Mesenchymal stem cell (in vitro differentiated cells and primary cell): ENCODE data around the gene PLK3.
"Not testable (repeated sequence)": the region's sequence is repeated elsewhere in the genome, so short reads cannot be mapped to it uniquely, and the experiment has no call there.

ENCODE experiments used
- DNase-seq: peaks from one replicate; pipeline ENCODE4 v3.0.0-alpha.2; 2013
- H2AFZ ChIP-seq: one replicate; pipeline ENCODE4 v1.6.1; 2013; ENCODE audit warnings: low read depth, mild to moderate bottlenecking, control low read depth, inconsistent platforms, low read length, moderate library complexity
- H2AK5ac ChIP-seq: 2 replicates; pipeline ENCODE4 v1.6.1; 2013; ENCODE audit warnings: low read length, moderate library complexity, mild to moderate bottlenecking, inconsistent platforms; ENCODE audit not compliant: severe bottlenecking
- H2BK120ac ChIP-seq: one replicate; pipeline ENCODE4 v1.6.1; 2013; ENCODE audit warnings: low read depth, mild to moderate bottlenecking, inconsistent platforms, low read length, moderate library complexity
- H2BK12ac ChIP-seq, 2 experiments: one replicate each; pipeline ENCODE4 v1.6.1; 2013; ENCODE audit warnings: inconsistent platforms in 2 of 2, low read length in 2 of 2, mild to moderate bottlenecking in 2 of 2, moderate library complexity in 2 of 2, control low read depth in 1 of 2
- H2BK15ac ChIP-seq: one replicate; pipeline ENCODE4 v1.6.1; 2013; ENCODE audit warnings: mild to moderate bottlenecking, low read depth, inconsistent platforms; ENCODE audit not compliant: poor library complexity, severe bottlenecking
- H2BK5ac ChIP-seq: 2 replicates; pipeline ENCODE4 v1.6.1; 2013; ENCODE audit warnings: low read depth, mild to moderate bottlenecking, low read length, control low read depth, inconsistent platforms; ENCODE audit not compliant: poor library complexity, severe bottlenecking
- H3K14ac ChIP-seq, 2 experiments: one replicate each; pipeline ENCODE4 v1.6.1; 2013; ENCODE audit warnings: inconsistent platforms in 2 of 2, low read length in 2 of 2, control low read depth in 1 of 2, mild to moderate bottlenecking in 1 of 2, moderate library complexity in 1 of 2
- H3K18ac ChIP-seq, 2 experiments: one replicate each; pipeline ENCODE4 v1.6.1; 2013; ENCODE audit warnings: inconsistent platforms in 2 of 2, low read length in 2 of 2, control low read depth in 1 of 2, low read depth in 1 of 2, mild to moderate bottlenecking in 1 of 2
- H3K23ac ChIP-seq, 2 experiments: one replicate each; pipeline ENCODE4 v1.6.1; 2013; ENCODE audit warnings: inconsistent platforms in 2 of 2, low read length in 2 of 2, mild to moderate bottlenecking in 2 of 2, moderate library complexity in 2 of 2, control low read depth in 1 of 2
- H3K27ac ChIP-seq: 2 replicates; pipeline ENCODE4 v1.5.1; 2013; ENCODE audit warnings: mild to moderate bottlenecking, moderate library complexity, low read length, control low read depth, inconsistent platforms; ENCODE audit not compliant: poor library complexity, severe bottlenecking
- H3K27me3 ChIP-seq, 2 experiments: 2 replicates each; pipeline versions ENCODE4 v1.6.1 to v1.7.0; 2013; ENCODE audit warnings: low read length in 2 of 2, mild to moderate bottlenecking in 2 of 2, moderate library complexity in 2 of 2, control low read depth in 1 of 2, inconsistent platforms in 1 of 2; ENCODE audit not compliant: control insufficient read depth in 1 of 2, insufficient read depth in 1 of 2
- H3K36me3 ChIP-seq, 2 experiments: 2 replicates each; pipeline versions ENCODE4 v1.6.1 to v1.7.0; 2013; ENCODE audit warnings: low read length in 2 of 2, control low read depth in 1 of 2, inconsistent platforms in 1 of 2, low read depth in 1 of 2, mild to moderate bottlenecking in 1 of 2; ENCODE audit not compliant: insufficient read depth in 2 of 2, control insufficient read depth in 1 of 2
- H3K4ac ChIP-seq, 2 experiments: one replicate each; pipeline ENCODE4 v1.6.1; 2013; ENCODE audit warnings: inconsistent platforms in 2 of 2, low read length in 2 of 2, mild to moderate bottlenecking in 2 of 2, moderate library complexity in 2 of 2, control low read depth in 1 of 2, low read depth in 1 of 2
- H3K4me1 ChIP-seq: 2 replicates; pipeline ENCODE4 v1.6.1; 2013; ENCODE audit warnings: low read depth, low read length, control low read depth; ENCODE audit not compliant: control insufficient read depth, insufficient read depth
- H3K4me2 ChIP-seq: 2 replicates; pipeline ENCODE4 v1.6.1; 2013; ENCODE audit warnings: low read length, mild to moderate bottlenecking, inconsistent platforms; ENCODE audit not compliant: poor library complexity, severe bottlenecking
- H3K4me3 ChIP-seq, 2 experiments: 2 replicates each; pipeline versions ENCODE4 v1.5.1 to v1.7.0; 2013; ENCODE audit warnings: low read length in 2 of 2, mild to moderate bottlenecking in 2 of 2, control low read depth in 1 of 2, low read depth in 1 of 2; ENCODE audit not compliant: insufficient read depth in 1 of 2
- H3K79me1 ChIP-seq: replicated peaks from 2 replicates; pipeline ENCODE4 v1.6.1; 2013; ENCODE audit warnings: mild to moderate bottlenecking, control low read depth, low read length, inconsistent platforms; ENCODE audit not compliant: poor library complexity, severe bottlenecking
- H3K9ac ChIP-seq: 2 replicates; pipeline ENCODE4 v1.7.0; 2013; ENCODE audit warnings: mild to moderate bottlenecking, low read length, moderate library complexity
- H3K9me3 ChIP-seq: 2 replicates; pipeline ENCODE4 v1.7.0; 2013; ENCODE audit warnings: mild to moderate bottlenecking, low read length; ENCODE audit not compliant: control insufficient read depth
- H4K8ac ChIP-seq: one replicate; pipeline ENCODE4 v1.6.1; 2013; ENCODE audit warnings: inconsistent platforms, mild to moderate bottlenecking, low read length, moderate library complexity
- H4K91ac ChIP-seq: one replicate; pipeline ENCODE4 v1.6.1; 2013; ENCODE audit warnings: mild to moderate bottlenecking, low read length, inconsistent platforms
- WGBS: methylation state at CpG from one replicate; pipeline ENCODE4 v1.1.7; 2013; ENCODE audit warnings: mixed read lengths; 5-methylcytosine and 5-hydroxymethylcytosine counted together

The PLK3 gene

DNA sequence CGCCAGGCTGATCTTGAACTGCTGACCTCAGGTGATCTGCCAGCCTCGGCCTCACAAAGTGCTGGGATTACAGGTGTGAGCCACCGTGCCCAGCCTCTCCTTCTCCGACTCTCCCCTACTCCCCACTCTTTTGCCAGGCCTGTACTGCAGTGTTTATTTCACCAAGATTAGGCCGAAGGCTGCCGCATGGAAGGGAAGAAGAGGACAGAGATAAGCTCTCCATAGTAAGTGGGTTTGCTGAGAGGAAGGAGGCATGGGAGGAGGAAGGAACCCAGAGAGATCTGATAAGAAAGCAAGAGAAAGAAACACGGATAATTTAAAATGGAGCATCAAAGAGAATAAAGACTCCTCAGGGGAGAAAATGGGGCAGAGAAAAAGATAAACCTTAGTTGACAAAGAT is 34.2 kb downstream of the PLK3 start:
- no peaks in the 10 kb centered on the region for H3K36me3 ChIP-seq
- 73% methylated on average over 6 of the region's 7 CpGs for WGBS
- no peak overlapping the region for H2BK5ac ChIP-seq
- no peak overlapping the region for H3K27ac ChIP-seq
- no peak overlapping the region for H3K18ac ChIP-seq
- H3K14ac ChIP-seq = no peak overlapping the region
- H3K4me1 ChIP-seq = peaks cover 4% of the 10 kb centered on the region
- no peak overlapping the region for H3K9ac ChIP-seq
- H2BK120ac ChIP-seq = no peak overlapping the region
- H3K4me2 ChIP-seq = no peak overlapping the region
- no peak for DNase-seq
- no peak overlapping the region for H2BK15ac ChIP-seq
- no peaks in the 10 kb centered on the region for H3K9me3 ChIP-seq
- no peaks in the 10 kb centered on the region for H3K79me1 ChIP-seq
- H2AFZ ChIP-seq = no peak overlapping the region
- H3K4ac ChIP-seq = no peak overlapping the region
- H3K27me3 ChIP-seq = no peaks in the 10 kb centered on the region
- no peak overlapping the region for H3K23ac ChIP-seq
- no peak overlapping the region for H2AK5ac ChIP-seq
- no peak overlapping the region for H4K91ac ChIP-seq
- no peak overlapping the region for H4K8ac ChIP-seq
- no peak overlapping the region for H2BK12ac ChIP-seq
- no peak overlapping the region for H3K4me3 ChIP-seq

DNA sequence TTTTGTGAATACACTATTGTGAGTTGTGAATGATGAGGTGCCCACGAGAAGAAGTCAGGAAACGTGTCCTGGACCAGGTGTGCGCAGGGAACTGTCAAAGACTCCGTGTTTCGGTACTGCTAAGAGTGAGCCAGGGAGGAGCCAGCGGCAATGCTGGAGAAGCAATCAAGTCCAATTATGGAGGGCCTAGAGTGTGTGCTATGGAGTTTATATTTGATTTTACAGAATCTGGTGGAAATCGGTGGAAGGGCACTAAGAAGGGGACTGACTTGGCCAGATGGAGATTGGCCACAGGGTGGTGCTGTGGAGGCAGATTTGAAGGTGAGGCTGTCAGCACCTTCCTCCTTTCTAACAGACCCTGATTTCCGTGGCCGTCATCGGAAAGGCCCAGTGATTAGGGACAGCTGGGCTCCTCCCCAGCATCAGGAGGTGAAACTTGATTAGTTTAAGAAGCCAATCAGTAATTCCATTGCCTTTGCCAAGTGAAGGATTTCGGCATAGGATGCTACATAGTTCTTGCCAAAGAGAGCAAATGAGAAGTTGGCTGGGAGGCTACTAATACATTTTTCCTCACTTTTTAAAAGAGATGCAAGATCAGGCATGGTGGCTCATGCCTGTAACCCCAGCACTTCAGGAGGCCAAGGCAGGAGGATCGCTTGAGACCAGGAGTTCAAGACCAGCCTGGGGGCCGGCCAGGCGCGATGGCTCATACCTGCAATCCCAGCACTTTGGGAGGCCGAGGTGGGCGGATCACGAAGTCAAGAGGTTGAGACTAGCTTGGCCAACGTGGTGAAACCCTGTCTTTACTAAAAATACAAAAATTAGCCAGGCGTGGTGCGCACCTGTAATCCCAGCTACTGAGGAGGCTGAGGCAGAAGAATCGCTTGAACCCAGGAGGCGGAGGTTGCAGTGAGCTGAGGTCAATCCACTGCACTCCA is 35.8 kb downstream of the PLK3 start:
- H3K79me1 ChIP-seq = no peaks in the 10 kb centered on the region
- no peak overlapping the region for H4K8ac ChIP-seq
- H3K23ac ChIP-seq = no peak overlapping the region
- H4K91ac ChIP-seq = no peak overlapping the region
- no peaks in the 10 kb centered on the region for H3K27me3 ChIP-seq
- H3K9ac ChIP-seq = peak overlapping the region; percentile 50
- no peaks in the 10 kb centered on the region for H3K36me3 ChIP-seq
- 71% methylated on average over 23 of the region's 23 CpGs for WGBS
- H2BK15ac ChIP-seq = no peak overlapping the region
- no peak overlapping the region for H3K14ac ChIP-seq
- no peak overlapping the region for H3K4me3 ChIP-seq
- H3K18ac ChIP-seq = no peak overlapping the region
- no peak overlapping the region for H2BK5ac ChIP-seq
- no peaks in the 10 kb centered on the region for H3K9me3 ChIP-seq
- no peak overlapping the region for H2BK120ac ChIP-seq
- H3K4me1 ChIP-seq = peaks cover 5% of the 10 kb centered on the region
- no peak overlapping the region for H2AFZ ChIP-seq
- peak; percentile 79 for DNase-seq
- no peak overlapping the region for H3K4ac ChIP-seq
- no peak overlapping the region for H2BK12ac ChIP-seq
- H3K27ac ChIP-seq = no peak overlapping the region
- no peak overlapping the region for H3K4me2 ChIP-seq
- H2AK5ac ChIP-seq = no peak overlapping the region

DNA sequence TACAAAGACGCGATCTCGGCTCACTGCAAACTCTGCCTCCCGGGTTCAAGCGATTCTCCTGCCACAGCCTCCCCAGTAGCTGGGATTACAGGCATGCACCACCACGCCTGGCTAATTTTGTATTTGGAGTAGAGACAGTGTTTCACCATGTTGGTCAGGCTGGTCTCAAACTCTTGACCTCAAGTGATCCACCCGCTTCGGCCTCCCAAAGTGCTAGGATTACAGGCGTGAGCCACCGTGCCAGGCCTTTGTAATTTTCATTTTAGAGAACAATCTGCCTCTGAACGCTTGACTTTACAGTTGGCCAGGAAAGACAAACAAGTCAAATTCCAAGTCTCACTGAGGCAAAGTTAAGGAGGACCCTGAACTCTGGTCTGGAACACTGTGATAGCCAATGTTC is 38.1 kb downstream of the PLK3 start:
- not testable (repeated sequence) for H4K91ac ChIP-seq, H3K14ac ChIP-seq, H3K79me1 ChIP-seq, H4K8ac ChIP-seq, H2AFZ ChIP-seq, DNase-seq, H2BK12ac ChIP-seq, H3K4me3 ChIP-seq, H3K9ac ChIP-seq, H3K36me3 ChIP-seq, H3K4ac ChIP-seq, H3K9me3 ChIP-seq, H2BK5ac ChIP-seq, H3K18ac ChIP-seq, H3K27ac ChIP-seq, H2BK15ac ChIP-seq, H3K27me3 ChIP-seq, H2BK120ac ChIP-seq, H3K4me2 ChIP-seq, H3K23ac ChIP-seq, H3K4me1 ChIP-seq, H2AK5ac ChIP-seq
- WGBS = 97% methylated on average over 11 of the region's 11 CpGs

DNA sequence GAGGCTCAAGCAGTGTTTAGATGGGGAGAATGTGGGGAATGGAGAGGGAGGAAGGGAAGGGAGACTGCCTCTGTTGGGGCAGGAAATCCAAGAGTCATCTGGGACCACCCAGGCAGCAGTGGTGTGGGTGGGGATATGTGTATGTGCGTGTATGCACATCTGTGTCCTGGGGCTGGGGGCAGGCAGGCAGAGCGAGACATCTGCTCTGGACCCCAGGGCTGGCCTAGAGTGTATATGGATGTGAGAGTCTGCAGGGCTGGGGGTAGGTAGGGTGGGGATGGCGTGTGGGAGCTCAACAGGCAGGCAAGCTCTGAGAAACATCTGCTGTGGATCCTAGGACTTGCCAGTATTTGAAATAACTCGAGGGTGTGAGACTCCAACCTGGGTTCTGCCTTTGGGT is 39.4 kb downstream of the PLK3 start:
- H2BK12ac ChIP-seq = no peak overlapping the region
- H2BK15ac ChIP-seq = no peak overlapping the region
- H3K4ac ChIP-seq = no peak overlapping the region
- H2BK120ac ChIP-seq = no peak overlapping the region
- no peaks in the 10 kb centered on the region for H3K36me3 ChIP-seq
- no peak overlapping the region for H3K14ac ChIP-seq
- no peak overlapping the region for H4K8ac ChIP-seq
- DNase-seq = no peak
- no peak overlapping the region for H2AK5ac ChIP-seq
- H3K27me3 ChIP-seq = no peaks in the 10 kb centered on the region
- no peaks in the 10 kb centered on the region for H3K9me3 ChIP-seq
- H3K27ac ChIP-seq = no peak overlapping the region
- WGBS = 80% methylated on average over 4 of the region's 4 CpGs
- H3K4me2 ChIP-seq = no peak overlapping the region
- no peaks in the 10 kb centered on the region for H3K79me1 ChIP-seq
- no peak overlapping the region for H2AFZ ChIP-seq
- H3K18ac ChIP-seq = no peak overlapping the region
- no peak overlapping the region for H3K4me3 ChIP-seq
- H3K4me1 ChIP-seq = peaks cover 12% of the 10 kb centered on the region
- H3K9ac ChIP-seq = no peak overlapping the region
- no peak overlapping the region for H4K91ac ChIP-seq
- no peak overlapping the region for H2BK5ac ChIP-seq
- H3K23ac ChIP-seq = no peak overlapping the region
